Activated naive CD4-positive, alpha-beta T cell (primary cell): ENCODE results near the gene NUP88.

ENCODE experiments used
- DNase-seq, 4 experiments: peaks; one replicate each; lab custom pipeline; 2025; lab: John Stamatoyannopoulos, UW

NUP88 gene

DNA sequence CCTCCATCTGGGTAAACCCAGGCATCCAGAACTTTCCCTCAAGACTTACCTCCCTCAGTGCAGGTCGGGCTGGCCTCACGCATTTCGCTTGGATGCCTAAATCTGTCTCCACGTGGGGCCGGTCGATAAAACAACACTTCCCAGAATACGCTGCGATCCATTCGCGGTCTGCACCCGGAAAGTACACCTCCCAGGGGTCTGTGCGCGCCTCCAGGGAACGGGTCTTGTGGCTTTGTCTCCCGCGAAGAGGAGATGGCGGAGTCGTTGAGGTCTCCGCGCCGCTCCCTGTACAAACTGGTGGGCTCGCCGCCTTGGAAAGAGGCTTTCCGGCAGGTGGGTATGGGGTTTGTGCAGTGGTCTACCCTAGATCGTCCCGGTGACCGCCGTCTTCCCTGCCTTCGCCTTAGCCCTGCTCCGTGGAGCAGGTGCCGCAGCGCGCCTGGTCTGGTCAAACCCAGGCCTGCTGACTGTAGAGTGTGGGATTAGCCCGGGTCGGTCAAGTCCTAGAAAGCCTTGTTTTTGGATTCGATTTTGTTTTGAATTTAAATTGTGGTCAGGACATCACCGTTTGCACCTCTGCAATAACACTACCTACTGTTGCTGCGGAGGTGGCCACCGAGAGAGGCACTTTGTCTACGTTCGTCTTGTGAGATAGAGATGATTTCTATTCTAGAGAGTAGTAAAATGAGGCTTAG, 644 bp upstream of the NUP88 start, which contains the start of gene RPAIN:
Gene RPAIN (plus strand): TSS at position 224 of the 695 bp plus-strand sequence. CDS start 29 bp downstream, at position 253.
- DNase-seq, result peak; percentile 77 to 80 (median 79)

- DNase-seq, result peak; percentile 35 to 53 (median 48)
Observed at GRCh38 chr17:5418858-5419355, 555 bp downstream of the NUP88 start.

DNA sequence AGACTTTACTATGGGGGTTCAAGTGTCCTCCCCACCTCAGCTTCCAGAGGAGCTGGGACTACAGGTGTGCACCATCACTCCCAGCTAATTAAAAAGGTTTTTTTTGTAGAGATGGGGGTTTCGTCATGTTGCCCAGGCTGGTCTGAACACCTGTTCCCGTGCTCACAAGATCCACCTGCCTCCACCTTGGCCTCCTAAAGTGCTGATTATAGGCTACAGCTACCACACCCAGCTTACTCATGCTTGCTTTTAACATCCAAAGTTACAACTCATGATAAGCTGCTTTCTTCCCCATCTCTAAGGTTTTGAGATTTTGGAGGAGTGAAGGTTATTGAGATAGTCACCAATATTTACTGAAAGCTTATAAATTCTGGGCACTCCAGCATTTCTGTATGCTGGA, 2.6 kb downstream of the NUP88 start:
- DNase-seq, result no peak

DNA sequence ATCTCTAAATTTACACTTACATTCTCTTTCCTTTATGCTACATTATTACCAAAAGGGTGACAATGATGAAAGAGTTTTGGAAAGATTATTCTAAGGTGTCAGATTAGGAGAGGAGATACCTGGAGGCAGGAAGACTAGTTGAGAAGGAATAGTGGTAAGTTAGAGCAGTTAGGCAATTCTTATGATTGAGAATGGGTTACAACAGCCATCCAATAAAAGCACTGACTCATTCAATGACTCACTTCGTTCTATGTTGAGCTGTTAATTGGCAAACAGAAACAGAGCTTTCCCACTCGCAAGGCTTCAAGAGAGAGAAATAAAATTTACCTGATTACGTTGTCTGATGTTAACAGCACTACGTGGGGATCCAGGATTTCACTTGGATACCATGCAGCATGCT, 5.8 kb downstream of the NUP88 start:
- no peak for DNase-seq

GRCh38 chr17:5410594-5411272, 8.7 kb downstream of the NUP88 start:
- no peak for DNase-seq

GRCh38 chr17:5408186-5408585, 11.3 kb downstream of the NUP88 start:
- DNase-seq, result no peak

- DNase-seq, result no peak
Observed at GRCh38 chr17:5405400-5405799, 14.1 kb downstream of the NUP88 start.

- DNase-seq, result no peak
Observed at GRCh38 chr17:5399767-5400166, 19.7 kb downstream of the NUP88 start.

DNA sequence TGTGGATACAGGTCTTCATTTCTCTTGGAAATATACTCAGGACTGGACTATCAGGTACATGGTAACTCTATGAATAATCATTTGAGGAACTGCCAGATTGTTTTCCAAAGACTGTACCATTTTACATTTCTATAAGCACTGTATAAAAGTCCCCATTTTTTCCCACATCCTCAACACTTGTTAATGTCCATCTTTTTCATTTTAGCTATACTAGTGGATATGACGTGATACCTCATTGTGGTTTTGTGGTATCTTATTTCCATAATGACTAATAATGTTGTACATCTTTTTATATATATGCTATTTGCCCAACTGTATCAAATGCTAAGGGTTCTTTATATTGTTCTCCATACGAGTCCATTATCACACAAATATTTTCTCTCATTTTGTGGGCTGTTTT, 22.9 kb downstream of the NUP88 start:
- no peak for DNase-seq

GRCh38 chr17:5391678-5392077, 27.8 kb downstream of the NUP88 start:
- no peak for DNase-seq

DNA sequence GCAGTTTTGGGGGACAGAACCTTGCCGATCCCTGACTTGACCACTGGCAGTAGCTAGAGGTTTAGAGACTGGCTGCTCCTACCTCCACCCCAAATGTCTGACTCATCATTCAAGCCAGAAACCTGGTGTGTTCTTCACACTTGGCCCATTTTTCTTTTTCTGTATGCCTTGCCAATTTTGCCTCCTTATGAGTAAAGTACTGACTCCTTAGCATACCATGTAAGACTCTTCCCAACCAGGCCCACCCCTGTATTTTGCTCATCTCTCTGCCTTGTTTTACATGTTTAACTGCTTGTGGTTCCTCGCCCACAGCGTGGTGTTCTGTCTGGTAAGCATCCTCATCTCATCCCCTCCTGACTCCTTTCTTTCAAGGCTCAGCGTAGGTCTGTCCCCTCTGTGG, 37.9 kb downstream of the NUP88 start:
- no peak for DNase-seq

GRCh38 chr17:5380491-5381135, 38.8 kb downstream of the NUP88 start:
- DNase-seq, result no peak

- no peak for DNase-seq
Observed at GRCh38 chr17:5379351-5380107, 39.9 kb downstream of the NUP88 start.

GRCh38 chr17:5378566-5379207, 40.8 kb downstream of the NUP88 start:
- no peak for DNase-seq

- no peak for DNase-seq
Observed at GRCh38 chr17:5373112-5373511, 46.4 kb downstream of the NUP88 start.

DNA sequence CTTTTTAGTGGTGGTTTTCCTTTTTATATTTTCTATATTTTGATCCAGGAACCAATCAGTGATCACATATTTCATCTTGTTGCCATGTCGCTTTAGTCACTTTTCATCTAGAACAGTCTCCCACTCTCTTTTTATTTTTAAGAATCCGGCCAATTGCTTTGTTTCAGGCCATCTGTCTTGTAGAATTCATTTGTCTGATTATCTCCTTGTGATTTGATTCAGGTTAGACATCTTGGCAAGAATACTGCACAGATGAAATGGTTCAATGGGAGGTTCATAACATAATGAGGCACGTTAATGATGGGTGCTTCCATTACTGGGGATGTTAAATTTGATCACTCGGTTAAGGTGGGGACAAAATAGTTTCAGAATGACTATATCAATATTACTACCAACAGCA, 49.1 kb downstream of the NUP88 start:
- no peak for DNase-seq

- DNase-seq, result no peak
Observed at GRCh38 chr17:5365831-5366230, 53.6 kb downstream of the NUP88 start.

DNA sequence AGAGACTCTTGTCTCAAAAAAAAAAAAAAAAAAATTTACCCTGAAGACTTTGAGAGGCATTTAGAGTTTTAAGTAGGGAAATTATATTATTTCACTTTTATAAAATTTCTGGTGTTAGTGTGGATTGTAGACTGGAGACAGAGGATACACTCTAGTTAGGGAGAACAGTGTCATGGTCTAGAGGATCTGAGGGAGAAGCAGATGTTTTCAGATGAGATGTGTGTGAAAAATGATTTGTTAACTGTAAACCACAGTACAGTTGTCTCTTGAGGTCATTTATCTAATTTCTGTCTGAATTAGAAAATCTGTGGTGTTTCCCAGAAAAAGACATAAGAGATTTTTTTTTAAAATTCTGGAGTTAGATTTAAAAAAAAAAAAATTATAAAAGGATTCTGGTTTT, 54.8 kb downstream of the NUP88 start:
- DNase-seq, result no peak

DNA sequence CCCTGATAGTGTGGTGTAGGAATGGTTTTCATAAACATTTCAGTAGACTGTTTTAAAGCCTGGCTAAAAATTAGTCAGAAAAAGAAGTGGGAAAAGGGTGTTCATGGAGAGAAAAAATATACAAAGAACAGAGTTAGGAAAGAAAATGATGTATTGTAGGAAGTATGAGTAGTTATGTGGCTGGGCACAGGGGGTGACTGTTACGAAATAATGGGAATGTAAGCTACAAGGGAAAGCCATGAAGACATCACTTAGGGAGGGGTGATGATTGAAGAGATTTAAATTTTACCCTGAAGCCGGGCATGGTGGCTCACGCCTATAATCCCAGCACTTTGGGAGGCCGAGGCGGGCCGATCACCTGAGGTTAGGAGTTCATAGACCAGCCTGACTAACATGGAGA, 55.3 kb downstream of the NUP88 start:
- DNase-seq, result no peak

- DNase-seq, result no peak
Observed at GRCh38 chr17:5362162-5362811, 57.2 kb downstream of the NUP88 start.

GRCh38 chr17:5361426-5361825, 58.0 kb downstream of the NUP88 start:
- no peak for DNase-seq
